Hepatocyte (in vitro differentiated cells): ENCODE measurements around the gene RTBDN. TPM values are rescaled to one million over a fixed set of nuclear protein-coding genes. Genes with fewer than 3 reads are reported as not detected.
A peak's percentile ranks its signal among the peaks of the same experiment; 100 is the strongest.
"Not testable (repeated sequence)": the region's sequence is repeated elsewhere in the genome, so short reads cannot be mapped to it uniquely, and the experiment has no call there.

Experiments used
- DNase-seq: peaks from one replicate; pipeline ENCODE4 v3.0.0-alpha.2; 2016; ENCODE audit warnings: low spot score
- H2AFZ ChIP-seq: fragments of 200-600 bp; sonication (generic); 2 replicates; pipeline ENCODE4 v1.6.0; 2016; ENCODE audit warnings: antibody characterized with exemption, mild to moderate bottlenecking
- H3K27ac ChIP-seq: fragments of 200-600 bp; sonication (generic); 2 replicates; pipeline ENCODE4 v1.5.1; 2016; ENCODE audit warnings: mild to moderate bottlenecking
- H3K27me3 ChIP-seq: fragments of 200-600 bp; sonication (generic); 2 replicates; pipeline ENCODE4 v1.6.1; 2016
- H3K36me3 ChIP-seq: fragments of 200-600 bp; sonication (generic); replicated peaks from 2 replicates; pipeline ENCODE4 v1.5.1; 2016; ENCODE audit warnings: low read depth; ENCODE audit not compliant: insufficient read depth
- H3K4me1 ChIP-seq: fragments of 200-600 bp; sonication (generic); 2 replicates; pipeline ENCODE4 v1.5.1; 2016; ENCODE audit warnings: mild to moderate bottlenecking, moderate library complexity; ENCODE audit not compliant: insufficient read depth
- H3K4me2 ChIP-seq: fragments of 200-600 bp; sonication (generic); 2 replicates; pipeline ENCODE4 v1.6.0; 2016
- H3K4me3 ChIP-seq: fragments of 200-600 bp; sonication (generic); 2 replicates; pipeline ENCODE4 v1.5.1; 2016; ENCODE audit warnings: mild to moderate bottlenecking
- H3K79me2 ChIP-seq: fragments of 200-600 bp; sonication (generic); 2 replicates; pipeline ENCODE4 v1.6.0; 2017; ENCODE audit warnings: mild to moderate bottlenecking
- H3K9me2 ChIP-seq: fragments of 200-600 bp; sonication (generic); replicated peaks from 2 replicates; pipeline ENCODE4 v1.6.0; 2017; ENCODE audit warnings: mild to moderate bottlenecking; ENCODE audit not compliant: insufficient read depth
- H3K9me3 ChIP-seq: fragments of 200-600 bp; sonication (generic); 2 replicates; pipeline ENCODE4 v1.5.1; 2016; ENCODE audit warnings: low read depth, mild to moderate bottlenecking
- H4K20me1 ChIP-seq: fragments of 200-600 bp; sonication (generic); 2 replicates; pipeline ENCODE4 v1.6.0; 2016; ENCODE audit warnings: mild to moderate bottlenecking; ENCODE audit not compliant: insufficient read depth, poor library complexity, severe bottlenecking
- CTCF ChIP-seq: fragments of 200-600 bp; sonication (generic); IDR thresholded peaks from 2 replicates; pipeline ENCODE4 v1.5.1; 2016; ENCODE audit warnings: antibody characterized with exemption, mild to moderate bottlenecking; ENCODE audit not compliant: poor library complexity
- EZH2 ChIP-seq: fragments of 200-600 bp; sonication (generic); IDR thresholded peaks from 2 replicates; pipeline ENCODE4 v1.6.1; 2016; ENCODE audit warnings: antibody characterized with exemption, mild to moderate bottlenecking, borderline replicate concordance
- EZH2phosphoT487 ChIP-seq: fragments of 200-600 bp; sonication (generic); IDR thresholded peaks from one replicate; pipeline ENCODE4 v1.6.1; 2018; ENCODE audit warnings: antibody characterized with exemption, mild to moderate bottlenecking, low read depth, moderate library complexity; ENCODE audit not compliant: unreplicated experiment, severe bottlenecking
- WGBS: methylation state at CpG from one replicate; pipeline ENCODE4 v1.1.6; 2016; ENCODE audit warnings: low lambda C conversion rate; ENCODE audit errors: missing lambda C conversion rate; 5-methylcytosine and 5-hydroxymethylcytosine counted together
- polyA plus RNA-seq: library from polyadenylated mRNA; unstranded; fragments of >200 nt; fragmentation: Nextera tagmentation; extraction: Ambion mirVana; gene quantifications from 2 replicates; pipeline ENCODE4 v1.2.1, GENCODE V29; 2016
- total RNA-seq: library from RNA; depleted of rRNA; stranded (reverse); fragments of >200 nt; gene quantifications from 2 replicates; pipeline ENCODE4 v1.2.3, GENCODE V29; 2014

RTBDN gene
- total and polyA plus RNA-seq, 2 experiments from 2014 or later: not detected

DNA sequence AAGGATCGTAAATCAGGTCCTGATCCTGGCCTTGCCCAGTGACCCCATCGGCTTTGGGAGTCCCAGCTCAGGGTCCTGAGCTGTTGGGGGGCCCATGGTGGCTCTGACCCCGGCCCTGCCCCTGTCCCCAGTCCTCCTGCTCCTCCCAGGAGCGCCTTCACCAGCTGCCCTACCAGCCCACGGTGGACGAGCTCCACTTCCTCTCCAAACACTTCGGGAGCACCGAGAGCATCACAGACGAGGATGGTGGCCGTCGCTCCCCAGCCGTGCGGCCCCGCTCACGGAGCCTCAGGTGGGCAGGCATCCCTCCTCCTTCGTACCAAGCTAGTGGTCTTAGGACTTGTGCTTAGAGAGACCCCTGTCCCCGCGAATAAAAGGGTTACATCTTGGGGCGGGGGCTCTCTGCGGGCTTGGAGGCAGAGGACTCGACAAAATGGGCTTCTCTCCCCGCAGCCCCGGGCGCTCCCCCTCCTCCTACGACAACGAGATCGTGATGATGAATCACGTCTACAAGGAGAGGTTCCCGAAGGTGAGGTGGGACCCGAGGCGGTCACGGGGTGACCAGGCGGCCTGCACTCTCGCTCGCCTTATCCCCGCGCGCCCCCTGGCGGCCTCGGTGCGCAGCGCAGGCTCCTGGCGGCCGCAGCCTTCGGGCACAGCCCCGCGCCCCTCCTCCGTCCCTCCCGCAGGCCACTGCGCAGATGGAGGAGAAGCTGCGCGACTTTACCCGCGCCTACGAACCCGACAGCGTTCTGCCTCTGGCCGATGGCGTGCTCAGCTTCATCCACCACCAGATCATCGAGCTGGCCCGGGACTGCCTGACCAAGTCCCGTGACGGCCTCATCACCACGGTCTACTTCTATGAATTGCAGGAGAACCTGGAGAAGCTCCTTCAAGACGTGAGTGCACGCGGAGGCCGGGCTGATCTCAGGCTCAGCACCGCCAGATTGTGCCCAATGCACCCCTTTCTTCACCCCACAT, 13.1 kb upstream of the RTBDN start:
- no peaks in the 10 kb centered on the region for H3K36me3 ChIP-seq
- H3K9me3 ChIP-seq: no peaks in the 10 kb centered on the region
- H3K27ac ChIP-seq: no peak overlapping the region
- H2AFZ ChIP-seq: peak overlapping the region; percentile 59
- H3K4me2 ChIP-seq: peak overlapping the region; percentile 76
- H3K4me1 ChIP-seq: no peaks in the 10 kb centered on the region
- no peaks in the 10 kb centered on the region for H3K9me2 ChIP-seq
- DNase-seq: peak; percentile 93
- H4K20me1 ChIP-seq: no peaks in the 10 kb centered on the region
- WGBS: 27% methylated on average over 63 of the region's 69 CpGs
- H3K79me2 ChIP-seq: no peaks in the 10 kb centered on the region
- H3K4me3 ChIP-seq: no peak overlapping the region
- no peaks in the 10 kb centered on the region for H3K27me3 ChIP-seq
- TF ChIP-seq CTCF (peak; percentile 99), EZH2 (no peak)

GRCh38 chr19:12846613-12847012, 12.2 kb upstream of the RTBDN start:
- H4K20me1 ChIP-seq, H3K79me2 ChIP-seq, H3K27me3 ChIP-seq, H3K4me1 ChIP-seq, H3K36me3 ChIP-seq, H3K27ac ChIP-seq, H3K4me3 ChIP-seq, H2AFZ ChIP-seq, H3K9me2 ChIP-seq, H3K4me2 ChIP-seq, DNase-seq, H3K9me3 ChIP-seq: not testable (repeated sequence)
- WGBS: 91% methylated on average over 6 of the region's 7 CpGs

DNA sequence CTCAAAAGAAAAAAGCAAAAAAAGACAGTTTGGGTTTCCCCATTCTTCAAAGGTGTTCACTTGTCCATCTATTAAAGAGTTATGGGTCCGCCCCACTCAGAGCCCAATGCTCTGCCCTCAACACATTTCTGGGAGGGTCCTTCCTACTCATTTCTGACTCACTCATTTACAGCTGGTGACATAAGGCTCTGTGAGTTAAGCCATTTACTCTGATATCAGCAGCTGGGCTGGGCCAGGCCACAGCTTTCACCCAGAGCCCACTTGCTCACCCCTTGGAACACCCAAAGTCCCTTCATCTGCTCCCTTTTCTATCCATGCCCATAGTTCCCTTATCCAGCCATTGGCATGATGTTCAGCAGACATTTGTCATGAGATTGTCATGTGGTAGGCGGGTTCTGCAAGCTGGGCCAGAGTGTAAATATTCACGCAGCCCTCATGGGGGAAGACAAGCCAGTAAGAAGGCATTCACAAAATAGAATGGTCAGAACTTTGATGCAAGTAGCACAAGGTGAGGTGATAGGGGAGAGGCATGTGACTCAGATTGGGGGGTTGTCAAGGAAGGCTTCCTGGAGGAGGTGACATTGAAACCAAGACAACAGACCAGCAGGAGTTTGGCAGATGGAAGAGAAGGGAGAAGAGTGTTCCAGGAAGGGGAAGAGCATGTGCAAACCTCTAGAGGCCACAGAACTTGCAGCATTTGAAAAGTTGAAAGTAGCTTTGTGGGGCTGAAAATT, 9.8 kb upstream of the RTBDN start:
- 87% methylated on average over 3 of the region's 3 CpGs for WGBS
- Histone ChIP-seq H3K4me1 (no peaks in the 10 kb centered on the region), H3K27me3 (peaks cover 29% of the 10 kb centered on the region)

More for the DNA sequence above, 9.8 kb upstream of the RTBDN start:
- H3K27ac ChIP-seq: no peak overlapping the region
- H2AFZ ChIP-seq: no peak overlapping the region
- H4K20me1 ChIP-seq: no peaks in the 10 kb centered on the region
- DNase-seq: no peak
- no peaks in the 10 kb centered on the region for H3K9me3 ChIP-seq
- H3K79me2 ChIP-seq: no peaks in the 10 kb centered on the region
- H3K4me3 ChIP-seq: no peak overlapping the region
- no peaks in the 10 kb centered on the region for H3K36me3 ChIP-seq
- H3K4me2 ChIP-seq: no peak overlapping the region
- TF ChIP-seq EZH2 (no peak), EZH2phosphoT487 (no peak), CTCF (no peak)
- H3K9me2 ChIP-seq: no peaks in the 10 kb centered on the region
